Spinal cord (tissue), 10 donors: ENCODE measurements around the gene FBXL7. TPM values are rescaled to one million over a fixed set of nuclear protein-coding genes. Genes with fewer than 3 reads are reported as not detected.

Experiments used
- DNase-seq, 6 donors: peaks; one replicate each; pipeline versions ENCODE4 v3.0.0 to v3.0.0-alpha.2; 2013 to 2015; ENCODE audit warnings: low spot score in 6 of 6, low read depth in 4 of 6
- H3K27ac ChIP-seq: one replicate; pipeline ENCODE4 v1.5.1; 2013; ENCODE audit warnings: low read depth, low read length, control low read depth
- H3K27me3 ChIP-seq: one replicate; pipeline ENCODE4 v1.6.1; 2013; ENCODE audit warnings: low read length; ENCODE audit not compliant: control insufficient read depth, insufficient read depth
- H3K36me3 ChIP-seq: one replicate; pipeline ENCODE4 v1.6.1; 2013; ENCODE audit warnings: low read length; ENCODE audit not compliant: control insufficient read depth, insufficient read depth
- H3K4me1 ChIP-seq: one replicate; pipeline ENCODE4 v1.6.1; 2013; ENCODE audit warnings: low read length; ENCODE audit not compliant: control insufficient read depth, insufficient read depth
- H3K4me3 ChIP-seq: one replicate; pipeline ENCODE4 v1.5.1; 2013; ENCODE audit warnings: low read depth, low read length, control low read depth
- H3K9me3 ChIP-seq: one replicate; pipeline ENCODE4 v1.6.1; 2013; ENCODE audit warnings: low read length; ENCODE audit not compliant: control insufficient read depth, insufficient read depth
- WGBS: methylation state at CpG from one replicate; pipeline ENCODE4 v1.1.5; 2013; ENCODE audit warnings: missing lambda C conversion rate; ENCODE audit not compliant: insufficient coverage; 5-methylcytosine and 5-hydroxymethylcytosine counted together
- polyA plus RNA-seq, 2 donors: library from polyadenylated mRNA; unstranded; fragments of 120-200 nt; gene quantifications; one replicate each; pipeline ENCODE4 v1.2.1, GENCODE V29; 2013; ENCODE audit not compliant: insufficient read length in 2 of 2
- total RNA-seq, 2 donors: library from RNA; depleted of rRNA in 1 of 2; stranded (reverse); fragments of 120-200 nt in 1 of 2; fragments of >200 nt in 1 of 2; gene quantifications; one replicate each; pipeline versions ENCODE4 v1.2.3 to v1.2.4, GENCODE V29; 2013 to 2014
- donor health status: healthy.

FBXL7 gene
- total and polyA plus RNA-seq, 4 donors, result 6.9 to 29.8 (median 24.8) TPM

DNA sequence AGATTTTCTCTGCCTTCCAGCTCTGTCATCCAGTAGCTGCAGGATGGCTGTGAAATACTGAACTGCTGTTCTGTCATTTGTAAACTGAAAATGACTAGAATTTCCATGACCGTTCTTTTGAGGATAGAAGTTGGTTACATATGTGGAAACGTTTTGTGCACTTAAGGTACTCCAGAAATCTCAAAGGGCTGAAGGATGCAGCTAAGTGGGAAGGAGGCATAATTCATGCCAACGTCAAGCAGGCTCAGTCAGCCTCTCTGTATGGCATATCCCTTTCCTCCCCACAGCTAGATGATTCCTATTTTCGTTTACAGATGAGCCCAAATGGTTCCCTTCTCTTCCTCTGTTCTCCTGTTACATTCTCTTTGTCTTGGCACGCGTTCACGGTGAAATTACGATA lies 257.6 kb downstream of the FBXL7 start:
- Histone ChIP-seq H3K4me1 (no peaks in the 10 kb centered on the region), H3K36me3 (no peaks in the 10 kb centered on the region), H3K27ac (no peak overlapping the region), H3K27me3 (no peaks in the 10 kb centered on the region), H3K9me3 (peaks cover 5% of the 10 kb centered on the region), H3K4me3 (no peak overlapping the region)
- no peak for DNase-seq
- 88% methylated on average over 4 of the region's 8 CpGs for WGBS

GRCh38 chr5:15762668-15763067 lies 262.7 kb downstream of the FBXL7 start:
- Histone ChIP-seq H3K27me3 (no peaks in the 10 kb centered on the region), H3K4me3 (no peak overlapping the region), H3K27ac (no peak overlapping the region), H3K9me3 (no peaks in the 10 kb centered on the region), H3K36me3 (no peaks in the 10 kb centered on the region), H3K4me1 (no peaks in the 10 kb centered on the region)
- WGBS, result 80% methylated on average over 1 of the region's 3 CpGs
- no peak for DNase-seq

- H3K36me3 ChIP-seq, result no peaks in the 10 kb centered on the region
- H3K9me3 ChIP-seq, result no peaks in the 10 kb centered on the region
- H3K4me1 ChIP-seq, result no peaks in the 10 kb centered on the region
- no peak for DNase-seq
- H3K27ac ChIP-seq, result no peak overlapping the region
- H3K4me3 ChIP-seq, result no peak overlapping the region
- H3K27me3 ChIP-seq, result no peaks in the 10 kb centered on the region
Observed at GRCh38 chr5:15763754-15764153, 263.8 kb downstream of the FBXL7 start.

DNA sequence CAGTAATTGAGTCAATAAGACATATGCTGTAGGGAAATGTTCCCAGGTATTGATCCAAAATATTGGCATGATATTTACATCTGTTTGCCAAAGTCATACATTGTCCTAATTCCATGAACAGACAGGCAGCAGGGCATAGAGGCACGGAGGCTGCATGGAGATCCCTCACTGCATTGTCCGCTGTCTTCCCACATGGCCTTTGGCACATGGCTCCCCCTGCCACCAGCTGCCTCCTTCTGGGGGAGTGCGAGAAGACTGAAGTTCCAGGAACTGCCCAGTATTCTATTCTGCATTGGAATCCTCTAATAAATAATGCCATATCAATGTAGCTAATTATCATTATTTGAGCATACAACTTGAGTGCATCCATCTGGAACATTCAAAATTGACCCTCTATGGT lies 269.0 kb downstream of the FBXL7 start:
- Histone ChIP-seq H3K4me3 (no peak overlapping the region), H3K4me1 (no peaks in the 10 kb centered on the region), H3K36me3 (no peaks in the 10 kb centered on the region), H3K9me3 (no peaks in the 10 kb centered on the region), H3K27me3 (no peaks in the 10 kb centered on the region), H3K27ac (no peak overlapping the region)
- DNase-seq, result no peak
- WGBS, result 76% methylated on average over 2 of the region's 3 CpGs

GRCh38 chr5:15772131-15772530 lies 272.2 kb downstream of the FBXL7 start:
- no CpG with 5 or more reads among the region's 1 CpG for WGBS
- no peaks in the 10 kb centered on the region for H3K9me3 ChIP-seq
- no peaks in the 10 kb centered on the region for H3K27me3 ChIP-seq
- H3K4me3 ChIP-seq, result no peak overlapping the region
- no peaks in the 10 kb centered on the region for H3K4me1 ChIP-seq
- no peak overlapping the region for H3K27ac ChIP-seq
- no peak for DNase-seq
- no peaks in the 10 kb centered on the region for H3K36me3 ChIP-seq

DNA sequence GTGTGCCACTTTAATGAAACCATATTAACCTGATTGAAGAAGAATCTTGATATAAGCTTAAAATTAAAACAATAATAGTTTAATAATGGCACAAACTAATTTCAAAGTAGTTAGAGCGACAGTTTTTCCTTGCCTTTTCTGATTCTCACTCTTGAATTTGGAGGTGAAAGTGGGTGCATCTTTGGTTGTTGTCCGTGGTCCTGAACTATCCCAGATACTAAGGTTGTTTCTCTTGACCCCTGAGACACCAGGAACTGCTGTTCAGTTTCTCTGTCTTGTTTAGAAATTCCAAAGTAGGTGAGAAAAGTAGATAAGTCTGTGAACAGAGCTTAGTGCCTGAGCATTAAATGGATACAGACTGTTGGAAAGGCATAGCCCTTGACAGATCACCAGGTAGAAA lies 274.7 kb downstream of the FBXL7 start:
- H3K9me3 ChIP-seq, result no peaks in the 10 kb centered on the region
- 83% methylated on average over 1 of the region's 2 CpGs for WGBS
- no peak overlapping the region for H3K4me3 ChIP-seq
- no peaks in the 10 kb centered on the region for H3K36me3 ChIP-seq
- H3K27ac ChIP-seq, result no peak overlapping the region
- H3K27me3 ChIP-seq, result no peaks in the 10 kb centered on the region
- no peaks in the 10 kb centered on the region for H3K4me1 ChIP-seq
- no peak for DNase-seq

GRCh38 chr5:15776346-15776745 lies 276.4 kb downstream of the FBXL7 start:
- no peaks in the 10 kb centered on the region for H3K27me3 ChIP-seq
- no peaks in the 10 kb centered on the region for H3K9me3 ChIP-seq
- no peaks in the 10 kb centered on the region for H3K36me3 ChIP-seq
- no peaks in the 10 kb centered on the region for H3K4me1 ChIP-seq
- no CpG with 5 or more reads among the region's 2 CpGs for WGBS
- DNase-seq, result peak in 1 of 6 donors; percentile 84
- H3K27ac ChIP-seq, result no peak overlapping the region
- H3K4me3 ChIP-seq, result no peak overlapping the region

DNA sequence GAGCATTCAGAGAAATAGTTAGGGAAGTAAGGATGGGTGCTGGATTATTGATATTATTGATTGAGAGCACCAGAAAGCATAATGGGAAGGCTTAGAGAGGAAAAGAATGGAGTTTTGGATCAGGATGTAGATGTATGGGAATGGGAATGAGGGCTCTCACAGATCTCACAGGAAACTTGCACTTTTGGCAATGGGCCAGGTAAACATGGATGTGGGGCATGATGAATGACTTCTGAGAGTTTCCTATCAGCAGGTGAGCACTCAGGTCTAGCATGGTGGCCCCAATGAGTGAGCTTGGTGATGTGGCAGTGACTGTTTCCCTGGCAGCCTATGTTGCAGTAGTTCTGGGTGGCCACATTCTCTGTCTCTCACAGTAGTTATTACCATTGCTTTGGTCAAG lies 283.8 kb downstream of the FBXL7 start:
- no peak for DNase-seq
- no peak overlapping the region for H3K4me3 ChIP-seq
- H3K36me3 ChIP-seq, result no peaks in the 10 kb centered on the region
- no peaks in the 10 kb centered on the region for H3K27me3 ChIP-seq
- peaks cover 8% of the 10 kb centered on the region for H3K4me1 ChIP-seq
- H3K27ac ChIP-seq, result no peak overlapping the region
- no peaks in the 10 kb centered on the region for H3K9me3 ChIP-seq

DNA sequence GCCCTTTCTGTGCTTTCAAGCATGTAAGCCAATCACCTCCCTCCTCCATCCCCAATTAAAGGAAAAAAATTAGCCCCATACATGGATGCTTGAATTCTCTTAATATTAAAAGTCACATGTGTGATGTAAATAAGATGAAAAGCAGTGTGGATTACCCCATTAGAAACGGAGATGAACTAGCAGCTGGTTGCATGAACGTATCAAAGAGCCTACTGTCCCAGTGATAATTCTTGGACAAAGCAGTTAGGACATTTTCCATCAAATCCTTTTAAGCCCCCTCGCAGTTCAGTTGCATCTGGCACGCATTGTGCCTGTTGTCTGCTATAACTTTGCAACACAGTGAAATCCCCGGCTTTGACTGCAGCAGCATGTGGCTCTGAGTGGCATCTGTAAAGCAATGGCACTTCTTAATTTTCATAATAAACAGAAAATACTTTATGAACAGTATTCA lies 285.6 kb downstream of the FBXL7 start:
- Histone ChIP-seq H3K9me3 (no peaks in the 10 kb centered on the region), H3K4me3 (no peak overlapping the region), H3K27me3 (no peaks in the 10 kb centered on the region), H3K4me1 (peaks cover 8% of the 10 kb centered on the region), H3K36me3 (no peaks in the 10 kb centered on the region), H3K27ac (no peak overlapping the region)
- DNase-seq, result peak in 2 of 6 donors; percentile 58 to 69
- WGBS, result 53% methylated on average over 4 of the region's 5 CpGs

DNA sequence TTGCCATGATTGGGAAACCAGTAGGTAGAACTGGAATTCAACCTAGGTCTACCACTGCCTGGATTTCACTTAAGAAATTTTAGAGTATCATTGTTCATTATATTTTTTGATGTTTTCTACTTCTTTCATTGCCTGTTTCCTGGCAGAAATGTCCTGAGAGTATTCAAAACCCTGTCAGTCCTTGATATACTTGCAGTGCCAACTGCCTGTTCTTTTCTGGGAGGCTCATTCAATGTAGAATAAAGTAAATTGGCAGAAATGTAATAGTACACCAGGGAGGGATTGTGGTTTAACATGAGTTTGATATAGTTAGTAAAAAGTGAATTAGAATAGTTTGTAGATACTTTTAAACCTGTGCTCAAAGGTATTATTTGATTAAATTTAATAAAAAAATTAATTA lies 286.3 kb downstream of the FBXL7 start:
- Histone ChIP-seq H3K4me3 (no peak overlapping the region), H3K4me1 (peaks cover 8% of the 10 kb centered on the region), H3K27ac (no peak overlapping the region), H3K27me3 (no peaks in the 10 kb centered on the region), H3K36me3 (no peaks in the 10 kb centered on the region), H3K9me3 (no peaks in the 10 kb centered on the region)
- peak in 2 of 6 donors; percentile 52 to 53 for DNase-seq
